ENCODE data around the gene SULT1A2.

GRCh38 chr16:28569021-28569420 lies 27.8 kb downstream of the SULT1A2 start:
- TF ChIP-seq CTCF (IDR thresholded peaks at IDR 0.05) (no peak), POLR2A (IDR thresholded peaks at IDR 0.05) (no peak), EP300 (IDR thresholded peaks at IDR 0.05) (no peak)
